ENCODE data around the gene TSHZ2. TPM values are rescaled to one million over a fixed set of nuclear protein-coding genes. Genes with fewer than 3 reads are reported as not detected.
A peak's percentile ranks its signal among the peaks of the same experiment; 100 is the strongest.

TSHZ2 gene
- total RNA-seq, 1 donor from 2014 or later = 30.4 TPM

GRCh38 chr20:53083411-53083810 is 111.3 kb downstream of the TSHZ2 start:
- TF ChIP-seq CTCF (IDR thresholded peaks at IDR 0.05) (no peak), POLR2AphosphoS5 (IDR thresholded peaks at IDR 0.05; ENCODE audit: insufficient read depth in 1 of 2, low read depth in 1 of 2) (no peak), POLR2A (IDR thresholded peaks at IDR 0.05) (no peak)
- no peaks in the 10 kb centered on the region for H3K27me3 ChIP-seq
- H3K4me1 ChIP-seq = peaks cover 5% of the 10 kb centered on the region
- no peak overlapping the region for H3K27ac ChIP-seq
- DNase-seq (ENCODE audit: extremely low spot score in 2 of 2) = no peak
- H3K36me3 ChIP-seq = no peaks in the 10 kb centered on the region
- intact Hi-C loops (cut with DNase I) = no loop called here
- H3K4me3 ChIP-seq = no peak overlapping the region
- no peaks in the 10 kb centered on the region for H3K9me3 ChIP-seq

DNA sequence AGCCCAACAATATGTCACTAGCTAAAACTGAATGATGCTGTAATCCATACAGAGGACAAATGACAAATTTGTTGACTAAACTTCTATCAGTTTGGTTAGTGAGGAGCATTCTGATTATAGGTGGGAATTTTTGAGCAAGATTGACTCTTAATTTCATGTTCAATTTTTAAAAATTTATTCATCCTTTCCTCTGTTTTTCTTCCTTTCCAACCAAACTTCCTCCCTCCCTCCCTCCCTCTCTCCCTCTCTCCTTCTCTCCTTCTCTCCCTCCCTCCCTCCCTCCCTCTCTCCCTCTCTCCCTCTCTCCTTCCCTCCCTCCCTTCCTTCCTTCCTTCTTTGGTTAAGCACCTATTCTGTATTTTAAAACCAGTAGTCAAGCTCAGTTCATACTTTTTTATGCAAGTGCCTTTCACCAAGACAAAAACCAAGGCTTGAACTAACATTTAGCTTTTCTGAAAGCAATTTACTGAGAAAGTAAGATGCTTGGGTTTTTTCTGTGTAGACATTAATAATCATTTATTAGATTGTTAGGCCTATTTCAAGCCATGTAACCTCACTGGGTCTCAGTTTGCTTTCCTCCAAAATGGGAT is 112.3 kb downstream of the TSHZ2 start:
- Histone ChIP-seq H3K9me3 (no peaks in the 10 kb centered on the region), H3K27me3 (no peaks in the 10 kb centered on the region), H3K27ac (no peak overlapping the region), H3K36me3 (no peaks in the 10 kb centered on the region), H3K4me3 (no peak overlapping the region), H3K4me1 (peaks cover 5% of the 10 kb centered on the region)
- no peak for DNase-seq (ENCODE audit: extremely low spot score in 2 of 2)
- intact Hi-C loops (cut with DNase I) = no loop called here
- TF ChIP-seq CTCF (IDR thresholded peaks at IDR 0.05) = no peak
- no peak for TF ChIP-seq POLR2AphosphoS5 (IDR thresholded peaks at IDR 0.05; ENCODE audit: insufficient read depth in 1 of 2, low read depth in 1 of 2)
- no peak for TF ChIP-seq POLR2A (IDR thresholded peaks at IDR 0.05)

DNA sequence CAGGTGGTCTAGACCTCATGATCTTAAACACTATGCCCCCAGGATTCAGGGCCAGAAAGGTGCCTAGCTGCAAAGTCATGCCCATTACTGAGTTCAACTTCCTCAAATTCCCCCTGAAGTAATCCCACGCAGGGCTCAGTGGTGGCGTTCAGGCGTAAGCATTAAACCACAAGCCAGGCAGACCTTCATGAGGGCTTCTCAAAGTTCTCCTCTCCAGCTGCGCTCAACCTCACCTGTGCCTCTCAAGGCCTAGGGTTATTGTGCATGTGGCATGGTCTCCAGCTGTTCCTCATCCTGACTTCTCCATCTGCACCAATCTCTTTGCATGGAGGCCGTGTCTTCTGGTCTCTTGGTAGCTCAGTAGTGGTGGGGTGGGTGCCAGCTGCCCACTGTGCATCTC is 113.6 kb downstream of the TSHZ2 start:
- intact Hi-C loops (cut with DNase I) = no loop called here
- no peak overlapping the region for H3K27ac ChIP-seq
- no peak for TF ChIP-seq POLR2A (IDR thresholded peaks at IDR 0.05)
- no peak for TF ChIP-seq CTCF (IDR thresholded peaks at IDR 0.05)
- TF ChIP-seq POLR2AphosphoS5 (IDR thresholded peaks at IDR 0.05; ENCODE audit: insufficient read depth in 1 of 2, low read depth in 1 of 2) = no peak
- no peaks in the 10 kb centered on the region for H3K9me3 ChIP-seq
- no peaks in the 10 kb centered on the region for H3K36me3 ChIP-seq
- H3K27me3 ChIP-seq = no peaks in the 10 kb centered on the region
- no peak for DNase-seq (ENCODE audit: extremely low spot score in 2 of 2)
- H3K4me3 ChIP-seq = no peak overlapping the region
- peaks cover 5% of the 10 kb centered on the region for H3K4me1 ChIP-seq

- H3K27ac ChIP-seq = peak overlapping the region; percentile 4
- intact Hi-C loops (cut with DNase I) = no loop called here
These were observed 115.0 kb downstream of the TSHZ2 start for GRCh38 chr20:53087037-53087777.

More at GRCh38 chr20:53087037-53087777, 115.0 kb downstream of the TSHZ2 start:
- H3K27me3 ChIP-seq = no peaks in the 10 kb centered on the region
- H3K4me1 ChIP-seq = peaks cover 5% of the 10 kb centered on the region
- H3K4me3 ChIP-seq = no peak overlapping the region
- DNase-seq (ENCODE audit: extremely low spot score in 2 of 2) = no peak
- TF ChIP-seq POLR2A (IDR thresholded peaks at IDR 0.05) = no peak
- TF ChIP-seq CTCF (IDR thresholded peaks at IDR 0.05) = no peak
- peak in 1 of 2 donors; percentile 12 for TF ChIP-seq POLR2AphosphoS5 (IDR thresholded peaks at IDR 0.05; ENCODE audit: insufficient read depth in 1 of 2, low read depth in 1 of 2)
- no peaks in the 10 kb centered on the region for H3K9me3 ChIP-seq
- H3K36me3 ChIP-seq = no peaks in the 10 kb centered on the region

Data from vagina (tissue), 2 donors.